ENCODE data around the gene DOK6. TPM values are rescaled to one million over a fixed set of nuclear protein-coding genes. Genes with fewer than 3 reads are reported as not detected.

The DOK6 gene
- total RNA-seq, 1 donor from 2014 or later: not detected

GRCh38 chr18:69895066-69896047 lies 494.7 kb downstream of the DOK6 start:
- DNase-seq (ENCODE audit: low read depth): no peak

- DNase-seq (ENCODE audit: low read depth): no peak
Observed at GRCh38 chr18:69897397-69898108, 496.9 kb downstream of the DOK6 start.

GRCh38 chr18:69898241-69898861 lies 497.7 kb downstream of the DOK6 start:
- peak; percentile 52 for DNase-seq (ENCODE audit: low read depth)

Measured in myocyte (in vitro differentiated cells).